Neural cell (in vitro differentiated cells): Measurements from ENCODE around the gene UMPS. TPM values are rescaled to one million over a fixed set of nuclear protein-coding genes. Genes with fewer than 3 reads are reported as not detected.

Experiments used
- H2AFZ ChIP-seq: fragments of 200-600, 300-800 bp; sonication (generic), shearing (Covaris generic); 2 replicates; pipeline ENCODE4 v1.6.0; 2014; ENCODE audit warnings: low read depth, mild to moderate bottlenecking, antibody characterized with exemption, low read length, moderate library complexity
- H3F3A ChIP-seq: fragments of 200-600 bp; shearing (Covaris generic); 2 replicates; pipeline ENCODE4 v1.6.1; 2016; ENCODE audit warnings: mild to moderate bottlenecking, moderate library complexity, mixed read lengths, antibody characterized with exemption, low read length; ENCODE audit not compliant: insufficient read depth, poor library complexity, severe bottlenecking
- H3K27ac ChIP-seq: fragments of 200-600, 300-800 bp; sonication (generic), shearing (Covaris generic); 2 replicates; pipeline ENCODE4 v1.5.1; 2014; ENCODE audit warnings: mild to moderate bottlenecking, low read length, moderate library complexity
- H3K27me3 ChIP-seq: fragments of 300-800, 200-600 bp; sonication (generic), shearing (Covaris generic); 2 replicates; pipeline ENCODE4 v1.6.0; 2014; ENCODE audit warnings: mild to moderate bottlenecking, low read depth, low read length, moderate library complexity; ENCODE audit not compliant: insufficient read depth
- H3K36me3 ChIP-seq: fragments of 300-800, 200-600 bp; sonication (generic), shearing (Covaris generic); 2 replicates; pipeline ENCODE4 v1.5.1; 2014; ENCODE audit warnings: mild to moderate bottlenecking, antibody characterized with exemption, low read length, moderate library complexity; ENCODE audit not compliant: insufficient read depth
- H3K4me2 ChIP-seq: fragments of 300-800, 200-600 bp; sonication (generic), shearing (Covaris generic); 2 replicates; pipeline ENCODE4 v1.6.0; 2014; ENCODE audit warnings: mild to moderate bottlenecking, low read length
- H3K4me3 ChIP-seq: fragments of 300-800, 200-600 bp; sonication (generic), shearing (Covaris generic); 2 replicates; pipeline ENCODE4 v1.5.1; 2014; ENCODE audit warnings: mild to moderate bottlenecking, low read length, moderate library complexity
- H3K79me2 ChIP-seq: fragments of 200-600 bp; shearing (Covaris generic); replicated peaks from 2 replicates; pipeline ENCODE4 v1.6.0; 2014; ENCODE audit warnings: mild to moderate bottlenecking, low read length, moderate library complexity; ENCODE audit not compliant: insufficient read depth
- H3K9ac ChIP-seq: fragments of 300-800, 200-600 bp; sonication (generic), shearing (Covaris generic); 2 replicates; pipeline ENCODE4 v1.6.1; 2016; ENCODE audit warnings: mild to moderate bottlenecking, low read length, mixed read lengths
- H3K9me2 ChIP-seq: fragments of 200-600 bp; shearing (Covaris generic); 2 replicates; pipeline ENCODE4 v1.6.1; 2016; ENCODE audit warnings: mild to moderate bottlenecking, low read length, mixed read lengths; ENCODE audit not compliant: insufficient read depth
- H3K9me3 ChIP-seq: fragments of 200-600, 300-800 bp; sonication (generic), shearing (Covaris generic); 2 replicates; pipeline ENCODE4 v1.6.1; 2016; ENCODE audit warnings: mild to moderate bottlenecking, mixed run types, low read length, moderate library complexity, mixed read lengths
- H4K20me1 ChIP-seq: fragments of 200-600 bp; shearing (Covaris generic); 2 replicates; pipeline ENCODE4 v1.6.1; 2016; ENCODE audit warnings: mild to moderate bottlenecking, mixed run types; ENCODE audit not compliant: insufficient read depth
- CTCF ChIP-seq: fragments of 450-650 bp; IDR thresholded peaks from 2 replicates; pipeline ENCODE4 v1.5.1; 2014; ENCODE audit warnings: antibody characterized with exemption, mild to moderate bottlenecking, moderate library complexity; ENCODE audit not compliant: poor library complexity, severe bottlenecking
- EP300 ChIP-seq: fragments of 450-650 bp; conservative IDR thresholded peaks from 2 replicates; pipeline ENCODE4 v1.6.1; 2014; ENCODE audit warnings: antibody characterized with exemption, mild to moderate bottlenecking, moderate library complexity; ENCODE audit not compliant: poor library complexity, severe bottlenecking
- EZH2 ChIP-seq: fragments of 200-600, 300-800 bp; shearing (Covaris generic), sonication (generic); IDR thresholded peaks from 2 replicates; pipeline ENCODE4 v1.6.1; 2014; ENCODE audit warnings: antibody characterized with exemption, low read length, borderline replicate concordance, mild to moderate bottlenecking; ENCODE audit not compliant: insufficient read depth, poor library complexity, severe bottlenecking
- MXI1 ChIP-seq: fragments of 450-650 bp; conservative IDR thresholded peaks from 2 replicates; pipeline ENCODE4 v1.6.1; 2014; ENCODE audit warnings: antibody characterized with exemption, mild to moderate bottlenecking; ENCODE audit not compliant: poor library complexity, severe bottlenecking
- POLR2AphosphoS5 ChIP-seq: IDR thresholded peaks from 2 replicates; pipeline ENCODE4 v1.6.1; 2012
- RAD21 ChIP-seq: fragments of 450-650 bp; conservative IDR thresholded peaks from 2 replicates; pipeline ENCODE4 v1.6.1; 2014; ENCODE audit warnings: antibody characterized with exemption, mild to moderate bottlenecking, moderate library complexity
- REST ChIP-seq: IDR thresholded peaks from 2 replicates; pipeline ENCODE4 v1.6.1; 2012; ENCODE audit warnings: borderline replicate concordance
- SMC3 ChIP-seq: fragments of 450-650 bp; conservative IDR thresholded peaks from 2 replicates; pipeline ENCODE4 v1.6.1; 2014; ENCODE audit warnings: antibody characterized with exemption, mild to moderate bottlenecking, moderate library complexity; ENCODE audit not compliant: poor library complexity
- TAF1 ChIP-seq: IDR thresholded peaks from 2 replicates; pipeline ENCODE4 v1.6.1; 2012; ENCODE audit warnings: low read depth
- polyA plus RNA-seq: library from polyadenylated mRNA; depleted of rRNA; stranded (reverse); fragments of >200 nt; gene quantifications from 2 replicates; pipeline ENCODE4 v1.2.3, GENCODE V29; 2014

The UMPS gene
- polyA plus RNA-seq, 1 donor from 2014 or later: 22.5 TPM

- Histone ChIP-seq H3K9me3 (no peaks in the 10 kb centered on the region), H3K9me2 (no peaks in the 10 kb centered on the region), H3K36me3 (peaks cover 19% of the 10 kb centered on the region), H3K79me2 (no peaks in the 10 kb centered on the region), H4K20me1 (no peaks in the 10 kb centered on the region), H3K9ac (no peak overlapping the region), H2AFZ (no peak overlapping the region), H3K27ac (no peak overlapping the region), H3K4me2 (no peak overlapping the region), H3K4me3 (no peak overlapping the region), H3F3A (no peaks in the 10 kb centered on the region), H3K27me3 (no peaks in the 10 kb centered on the region)
- TF ChIP-seq POLR2AphosphoS5: no peak
These were observed 15.9 kb upstream of the UMPS start for GRCh38 chr3:124714223-124714853.

GRCh38 chr3:124722589-124722988, 7.7 kb upstream of the UMPS start:
- TF ChIP-seq SMC3 (no peak), EP300 (no peak)
- no peaks in the 10 kb centered on the region for H3K27me3 ChIP-seq
- no peaks in the 10 kb centered on the region for H4K20me1 ChIP-seq
- H3K4me2 ChIP-seq: no peak overlapping the region
- no peaks in the 10 kb centered on the region for H3K9me2 ChIP-seq
- no peak overlapping the region for H2AFZ ChIP-seq
- H3K27ac ChIP-seq: no peak overlapping the region
- H3F3A ChIP-seq: no peaks in the 10 kb centered on the region
- H3K9me3 ChIP-seq: no peaks in the 10 kb centered on the region
- no peak overlapping the region for H3K9ac ChIP-seq
- no peaks in the 10 kb centered on the region for H3K79me2 ChIP-seq
- H3K4me3 ChIP-seq: no peak overlapping the region
- H3K36me3 ChIP-seq: peaks cover 8% of the 10 kb centered on the region

GRCh38 chr3:124730941-124731297, 667 bp downstream of the UMPS start:
- Histone ChIP-seq H3K4me2 (peak overlapping the region; percentile 75), H3K27ac (no peak overlapping the region), H3F3A (no peaks in the 10 kb centered on the region), H4K20me1 (no peaks in the 10 kb centered on the region), H3K36me3 (no peaks in the 10 kb centered on the region), H3K9me3 (no peaks in the 10 kb centered on the region), H2AFZ (peak overlapping the region; percentile 77), H3K4me3 (peak overlapping the region; percentile 92), H3K79me2 (peaks cover 33% of the 10 kb centered on the region), H3K27me3 (no peaks in the 10 kb centered on the region), H3K9me2 (no peaks in the 10 kb centered on the region), H3K9ac (peak overlapping the region; percentile 86)
- no peak for TF ChIP-seq POLR2AphosphoS5
- TF ChIP-seq TAF1: no peak
- TF ChIP-seq REST: no peak
- TF ChIP-seq CTCF: no peak
- no peak for TF ChIP-seq EP300
- no peak for TF ChIP-seq SMC3
- no peak for TF ChIP-seq EZH2
- TF ChIP-seq MXI1: no peak
- no peak for TF ChIP-seq RAD21
